AG04450 (cell line): ENCODE measurements around the gene TMEM109. TPM values are rescaled to one million over a fixed set of nuclear protein-coding genes. Genes with fewer than 3 reads are reported as not detected.

ENCODE experiments used
- CTCF ChIA-PET: fragments of 300-600, 350-600 bp; formaldehyde crosslinking; extraction: SDS; loops from one replicate; lab custom pipeline; 2022; ENCODE audit warnings: antibody characterized with exemption, inconsistent platforms; lab: Charles Lee
- POLR2A ChIA-PET: fragments of 350-600 bp; formaldehyde crosslinking; extraction: SDS; loops from one replicate; lab custom pipeline; 2021; ENCODE audit warnings: antibody characterized with exemption, inconsistent platforms; lab: Yijun Ruan, JAX
- DNase-seq: peaks from one replicate; pipeline ENCODE4 v3.0.0-alpha.2; 2011; ENCODE audit warnings: low read depth, low spot score
- H3K27ac ChIP-seq: one replicate; pipeline ENCODE4 v1.5.1; 2012; ENCODE audit warnings: low read depth, low read length, control low read depth
- H3K27me3 ChIP-seq: one replicate; pipeline ENCODE4 v1.6.0; 2012; ENCODE audit warnings: low read length; ENCODE audit not compliant: control insufficient read depth, insufficient read depth
- H3K4me3 ChIP-seq: 2 replicates; pipeline ENCODE4 v1.5.1; 2011; ENCODE audit warnings: mild to moderate bottlenecking, low read depth, low read length, control low read depth
- H3K9me3 ChIP-seq: 2 replicates; pipeline ENCODE4 v1.5.1; 2012; ENCODE audit warnings: low read length; ENCODE audit not compliant: control insufficient read depth, insufficient read depth
- polyA plus RNA-seq: library from polyadenylated mRNA; depleted of rRNA; stranded (reverse); fragments of >200 nt; gene quantifications from 2 replicates; pipeline ENCODE4 v1.2.3, GENCODE V29; 2011
- TF ChIP-seq, protein P1 (sequence below): IDR thresholded peaks from 2 replicates; pipeline ENCODE4 v1.5.1; 2011; ENCODE audit warnings: low read depth, low read length, control low read depth, inconsistent platforms

TMEM109 gene
- polyA plus RNA-seq, 1 experiment: 36.2 TPM

DNA sequence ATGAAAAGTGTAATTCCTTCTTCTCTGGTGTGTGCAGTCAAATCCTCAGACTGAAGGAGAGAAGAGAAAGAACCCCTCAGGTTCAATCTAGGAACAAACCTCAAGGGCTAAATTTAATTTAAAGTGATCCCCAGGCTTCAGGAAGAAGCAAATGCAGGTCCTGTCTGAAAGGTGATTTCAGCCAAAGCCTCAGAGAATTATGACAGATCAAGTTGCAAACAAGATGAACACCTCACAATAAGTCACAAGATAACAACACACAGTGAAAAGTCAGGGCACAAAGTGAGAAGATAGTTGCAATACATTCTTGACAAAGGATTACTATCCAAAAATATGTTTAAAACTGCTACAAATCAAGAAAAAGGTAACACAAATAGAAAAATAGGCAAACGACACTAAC is 34.9 kb upstream of the TMEM109 start:
- DNase-seq: no peak
- Histone ChIP-seq H3K27ac (no peak overlapping the region), H3K4me3 (no peak overlapping the region), H3K9me3 (no peaks in the 10 kb centered on the region), H3K27me3 (no peaks in the 10 kb centered on the region)
- ChIA-PET POLR2A (no interaction called here), CTCF (no interaction called here)
- TF ChIP-seq, protein P1, sequence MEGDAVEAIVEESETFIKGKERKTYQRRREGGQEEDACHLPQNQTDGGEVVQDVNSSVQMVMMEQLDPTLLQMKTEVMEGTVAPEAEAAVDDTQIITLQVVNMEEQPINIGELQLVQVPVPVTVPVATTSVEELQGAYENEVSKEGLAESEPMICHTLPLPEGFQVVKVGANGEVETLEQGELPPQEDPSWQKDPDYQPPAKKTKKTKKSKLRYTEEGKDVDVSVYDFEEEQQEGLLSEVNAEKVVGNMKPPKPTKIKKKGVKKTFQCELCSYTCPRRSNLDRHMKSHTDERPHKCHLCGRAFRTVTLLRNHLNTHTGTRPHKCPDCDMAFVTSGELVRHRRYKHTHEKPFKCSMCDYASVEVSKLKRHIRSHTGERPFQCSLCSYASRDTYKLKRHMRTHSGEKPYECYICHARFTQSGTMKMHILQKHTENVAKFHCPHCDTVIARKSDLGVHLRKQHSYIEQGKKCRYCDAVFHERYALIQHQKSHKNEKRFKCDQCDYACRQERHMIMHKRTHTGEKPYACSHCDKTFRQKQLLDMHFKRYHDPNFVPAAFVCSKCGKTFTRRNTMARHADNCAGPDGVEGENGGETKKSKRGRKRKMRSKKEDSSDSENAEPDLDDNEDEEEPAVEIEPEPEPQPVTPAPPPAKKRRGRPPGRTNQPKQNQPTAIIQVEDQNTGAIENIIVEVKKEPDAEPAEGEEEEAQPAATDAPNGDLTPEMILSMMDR: no peak

- DNase-seq: no peak
- CTCF ChIA-PET: no interaction called here
- Histone ChIP-seq H3K9me3 (no peaks in the 10 kb centered on the region), H3K27ac (no peak overlapping the region), H3K4me3 (no peak overlapping the region), H3K27me3 (no peaks in the 10 kb centered on the region)
- TF ChIP-seq, protein P1: no peak
- POLR2A ChIA-PET: no interaction called here
These were observed 33.9 kb upstream of the TMEM109 start for GRCh38 chr11:60879971-60880588.

DNA sequence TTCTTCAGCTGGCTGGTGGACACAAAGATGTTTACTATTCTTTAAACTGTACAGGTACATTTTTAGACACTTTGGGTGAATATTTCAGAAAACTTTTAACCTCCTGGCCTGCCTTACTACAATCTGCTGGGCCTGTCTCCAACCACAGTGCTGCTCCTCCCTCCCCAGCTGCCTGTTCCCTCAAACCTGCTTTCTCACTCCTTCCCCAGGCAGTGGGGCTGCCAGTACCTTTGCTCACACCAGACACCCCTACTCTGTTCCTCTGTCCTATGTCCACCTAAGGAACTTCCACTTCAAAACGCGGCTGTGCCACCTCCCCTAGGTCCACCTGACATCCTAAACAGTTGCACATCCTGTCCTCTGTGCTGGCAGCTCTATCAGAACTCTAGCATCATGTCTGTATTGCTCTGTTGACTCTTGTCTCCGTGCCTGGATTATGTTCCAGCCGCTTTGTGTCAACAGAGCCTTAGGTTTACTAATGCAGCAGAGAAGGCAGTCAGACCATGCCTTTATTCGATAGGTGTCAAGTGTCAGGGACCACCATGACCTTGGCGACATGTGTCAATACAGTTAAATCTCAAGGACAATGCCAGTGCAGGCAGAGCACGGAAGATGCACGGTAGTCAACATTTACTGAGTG is 33.2 kb upstream of the TMEM109 start:
- Histone ChIP-seq H3K27ac (no peak overlapping the region), H3K9me3 (no peaks in the 10 kb centered on the region), H3K4me3 (no peak overlapping the region), H3K27me3 (no peaks in the 10 kb centered on the region)
- ChIA-PET POLR2A (no interaction called here), CTCF (no interaction called here)
- TF ChIP-seq, protein P1: no peak
- no peak for DNase-seq

- no peak for DNase-seq
- POLR2A ChIA-PET: interaction anchor here (1.1 kb wide), 2 partner anchors 15 to 57 kb away, joined by 5 to 6 read pairs; no protein-coding TSS in a partner anchor
- CTCF ChIA-PET: interaction anchor here (0.6 to 5.9 kb wide), 30 partner anchors 10 to 299 kb away, joined by 3 to 295 read pairs (median 5); partner anchors contain the start of genes CCDC86 and TMEM109
- Histone ChIP-seq H3K27me3 (no peaks in the 10 kb centered on the region), H3K27ac (no peak overlapping the region), H3K9me3 (no peaks in the 10 kb centered on the region), H3K4me3 (no peak overlapping the region)
- TF ChIP-seq, protein P1: peak; percentile 80
These were observed 26.4 kb upstream of the TMEM109 start for GRCh38 chr11:60887556-60887955.

GRCh38 chr11:60889869-60890311 is 24.1 kb upstream of the TMEM109 start:
- H3K27me3 ChIP-seq: no peaks in the 10 kb centered on the region
- ChIA-PET CTCF (interaction anchor here (1.3 to 5.9 kb wide), 3 partner anchors 8 to 114 kb away, joined by 3 to 295 read pairs (median 76); no protein-coding TSS in a partner anchor), POLR2A (no interaction called here)
- no peak overlapping the region for H3K27ac ChIP-seq
- TF ChIP-seq, protein P1: no peak
- DNase-seq: no peak
- no peak overlapping the region for H3K4me3 ChIP-seq
- no peaks in the 10 kb centered on the region for H3K9me3 ChIP-seq
